GM12801 (cell line): ENCODE data around the gene CACNA1S.

ENCODE experiments used
- CTCF ChIP-seq: IDR thresholded peaks from one replicate; pipeline ENCODE4 v1.5.1; 2011; ENCODE audit warnings: control low read depth; ENCODE audit not compliant: insufficient read length; ENCODE audit errors: extremely low read depth

The CACNA1S gene

DNA sequence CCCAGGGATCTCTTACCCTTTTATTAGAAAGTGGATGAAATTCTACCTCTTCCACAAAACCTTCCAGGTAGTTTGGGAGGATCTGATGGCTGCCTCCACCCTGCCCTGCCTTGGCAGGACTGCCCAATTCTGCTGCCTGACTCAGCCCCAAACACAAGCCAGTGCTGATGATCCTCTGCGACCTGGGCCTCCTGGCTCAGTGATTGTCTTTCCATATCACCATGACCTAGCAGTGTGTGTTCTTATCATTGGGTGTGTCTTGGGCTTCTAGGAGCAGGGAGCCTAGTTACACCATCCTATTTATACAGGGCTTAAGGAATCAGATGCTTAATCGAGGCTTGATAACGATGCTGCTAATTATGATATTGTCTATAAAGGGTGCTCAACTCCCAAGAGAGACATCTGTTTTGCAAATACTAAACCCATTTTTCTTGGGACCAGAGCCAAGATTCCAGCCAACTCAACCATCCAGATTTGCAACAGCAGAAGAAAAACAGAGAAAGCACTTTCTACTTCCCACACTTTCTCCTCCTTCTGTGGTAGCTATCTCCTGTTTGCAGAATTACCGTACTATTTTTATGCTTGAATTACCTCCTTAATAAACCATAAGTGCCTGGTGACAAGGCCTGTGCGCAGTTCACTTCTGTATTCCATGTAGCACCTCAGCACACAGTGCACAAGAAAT lies 52.2 kb downstream of the CACNA1S start:
- no peak for TF ChIP-seq CTCF

DNA sequence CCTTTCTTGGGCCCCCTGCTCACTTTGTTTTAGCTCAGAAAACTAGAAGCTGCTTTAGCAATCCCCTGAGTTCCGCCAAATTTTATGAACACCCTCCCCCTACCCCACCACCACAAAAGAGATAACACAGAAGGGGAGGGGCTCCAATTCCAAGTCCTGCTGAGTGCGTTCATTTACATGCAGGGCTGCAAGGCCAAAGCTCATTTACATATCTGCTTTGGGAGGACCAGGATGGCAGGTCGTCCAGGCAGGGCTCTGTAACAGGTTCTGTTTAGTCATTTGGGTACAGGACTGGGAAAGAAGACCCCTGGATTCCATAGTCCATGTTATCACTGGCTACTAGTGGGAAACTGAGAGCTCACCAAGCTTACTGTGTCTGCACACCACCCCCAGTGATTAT lies 52.8 kb downstream of the CACNA1S start:
- TF ChIP-seq CTCF: no peak

DNA sequence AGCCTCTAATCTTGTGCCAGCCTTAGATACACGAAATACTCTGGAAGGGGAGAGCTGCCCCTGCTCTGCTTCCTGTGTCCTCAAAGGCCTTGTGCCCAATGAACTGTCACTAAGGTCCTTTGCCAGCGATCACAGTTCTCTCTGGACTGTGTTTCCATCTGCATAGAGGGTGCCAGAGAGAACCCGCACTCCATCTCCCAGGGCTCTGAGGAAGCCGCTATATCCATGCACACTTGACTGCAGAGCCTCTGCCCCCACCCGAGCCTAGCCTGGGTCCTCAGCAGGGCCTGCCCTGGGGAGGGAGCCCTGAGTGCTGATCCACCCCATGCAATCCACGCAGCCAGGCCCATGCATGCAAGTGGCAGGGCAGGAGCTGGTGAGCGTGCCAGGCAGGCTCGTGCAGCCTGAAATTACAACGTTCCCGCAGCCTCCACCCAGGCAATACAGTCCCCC lies 58.1 kb downstream of the CACNA1S start:
- TF ChIP-seq CTCF: no peak

DNA sequence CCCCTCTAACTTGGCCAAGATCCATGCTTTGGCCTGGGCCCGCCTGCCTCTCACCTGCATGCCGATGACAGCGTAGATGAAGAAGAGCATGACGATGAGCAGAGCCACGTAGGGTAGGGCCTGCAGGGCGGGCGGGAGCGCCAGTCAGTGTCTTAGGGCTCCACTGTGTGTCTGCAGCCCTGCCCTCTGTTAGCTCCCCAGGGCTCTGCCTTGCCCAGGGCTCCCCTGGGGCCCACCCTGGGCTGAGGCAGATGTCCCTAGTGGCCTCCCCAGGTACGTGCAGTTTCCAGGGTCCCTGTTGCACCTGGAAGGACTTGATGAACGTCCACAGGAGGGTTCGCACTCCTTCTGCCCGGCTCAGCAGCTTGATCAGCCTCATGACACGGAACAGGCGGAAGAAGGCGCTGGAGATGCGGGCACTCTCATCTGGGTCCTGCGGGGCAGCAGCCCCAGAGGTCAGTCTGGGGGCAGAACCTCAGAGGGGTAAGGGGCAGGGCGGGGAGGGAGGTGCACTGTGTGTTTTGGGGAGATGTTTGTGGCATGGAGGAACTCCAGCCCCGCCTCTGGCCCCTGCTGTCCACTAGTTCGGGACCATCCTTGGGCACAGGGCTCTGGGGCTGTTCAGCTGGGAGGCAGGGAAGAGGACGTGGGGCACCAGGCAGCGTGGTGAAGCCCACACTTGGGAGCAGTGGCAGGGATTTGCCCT lies 58.9 kb downstream of the CACNA1S start:
- no peak for TF ChIP-seq CTCF

GRCh38 chr1:201051399-201051798 lies 60.8 kb downstream of the CACNA1S start:
- TF ChIP-seq CTCF: no peak

DNA sequence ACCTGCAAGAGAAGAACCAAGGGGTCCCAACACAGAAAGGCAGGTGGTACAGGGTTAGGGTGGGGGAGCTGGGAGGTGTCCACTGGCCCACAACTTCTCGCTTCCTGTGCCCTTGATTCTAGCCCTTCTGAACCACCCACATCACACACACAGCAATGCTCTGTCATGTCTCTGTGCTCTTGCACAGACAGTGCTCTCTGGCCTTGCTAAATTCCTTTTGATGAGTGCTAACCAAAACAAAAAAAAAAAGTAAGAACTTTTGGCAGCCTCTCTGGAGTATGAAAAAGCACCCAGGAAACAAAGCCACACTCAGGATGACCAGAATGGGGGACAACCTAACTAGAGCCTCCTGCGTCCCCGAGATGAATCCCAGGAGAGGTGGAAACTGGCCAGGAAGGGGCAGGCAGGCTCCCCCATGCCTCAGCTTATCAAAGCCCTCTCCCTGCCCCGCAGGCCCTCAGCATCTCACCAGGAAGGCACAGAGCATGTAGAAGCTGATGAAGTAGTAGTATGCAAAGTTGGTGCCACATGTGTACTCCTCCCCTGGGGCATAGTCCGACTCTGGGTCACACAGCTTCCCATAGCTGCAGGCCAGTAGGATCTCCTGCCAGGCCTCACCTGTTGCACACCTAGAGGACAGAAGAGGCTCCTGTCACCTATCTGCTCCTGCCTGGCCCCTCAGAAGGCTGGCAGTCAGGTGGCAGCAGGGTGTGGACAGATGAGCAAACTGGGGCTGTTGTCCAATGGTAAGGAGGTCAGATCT lies 61.5 kb downstream of the CACNA1S start:
- no peak for TF ChIP-seq CTCF

- no peak for TF ChIP-seq CTCF
Observed at GRCh38 chr1:201049248-201049831, 62.9 kb downstream of the CACNA1S start.
